Esophagus squamous epithelium (tissue), 5 donors: Measurements from ENCODE around the gene SSC5D. TPM values are rescaled to one million over a fixed set of nuclear protein-coding genes. Genes with fewer than 3 reads are reported as not detected.

ENCODE experiments used
- DNase-seq: peaks from one replicate; lab custom pipeline; 2025; lab: John Stamatoyannopoulos, UW
- H3K27ac ChIP-seq, 4 donors: fragments of 200-600 bp; sonication (generic); one replicate each; pipeline ENCODE4 v1.5.1; 2016 to 2019; ENCODE audit warnings: mild to moderate bottlenecking in 1 of 4
- H3K27me3 ChIP-seq, 4 donors: fragments of 200-600 bp; sonication (generic); 1 replicate in 3 of 4; 2 replicates in 1 of 4; pipeline versions ENCODE4 v1.5.1 to v1.6.0; 2017 to 2021; ENCODE audit warnings: antibody characterized with exemption in 1 of 4
- H3K36me3 ChIP-seq, 3 donors: fragments of 200-600 bp; sonication (generic); one replicate each; pipeline ENCODE4 v1.5.1; 2016 to 2019
- H3K4me1 ChIP-seq, 3 donors: fragments of 200-600 bp; sonication (generic); one replicate each; pipeline ENCODE4 v1.5.1; 2017 to 2019
- H3K4me3 ChIP-seq, 4 donors: fragments of 200-600 bp; sonication (generic); 1 replicate in 3 of 4; 2 replicates in 1 of 4; pipeline ENCODE4 v1.5.1; 2016 to 2019; ENCODE audit warnings: mild to moderate bottlenecking in 2 of 4, moderate library complexity in 1 of 4
- H3K9me3 ChIP-seq, 3 donors: fragments of 200-600 bp; sonication (generic); one replicate each; pipeline ENCODE4 v1.5.1; 2016 to 2019
- CTCF ChIP-seq, 6 experiments: fragments of 450-650 bp in 4 of 6; fragments of 200-600 bp in 2 of 6; sonication (generic) in 2 of 6; IDR thresholded peaks; one replicate each; pipeline ENCODE4 v1.5.1; 2016 to 2019; ENCODE audit warnings: antibody characterized with exemption in 6 of 6, mild to moderate bottlenecking in 4 of 6, moderate library complexity in 4 of 6
- POLR2A ChIP-seq, 4 donors: fragments of 450-650 bp; IDR thresholded peaks; one replicate each; pipeline ENCODE4 v1.6.1; 2017; ENCODE audit warnings: antibody characterized with exemption in 4 of 4, mild to moderate bottlenecking in 4 of 4, moderate library complexity in 3 of 4
- WGBS, 2 donors: methylation state at CpG; one replicate each; pipeline ENCODE4 v1.1.5; 2018; 5-methylcytosine and 5-hydroxymethylcytosine counted together
- intact Hi-C: fragments of 100-400 bp; cut with DNase I; formaldehyde crosslinking; loops from one replicate; pipeline ENCODE4 v1.15.0; 2022
- total RNA-seq, 4 donors: library from RNA; depleted of rRNA; stranded (reverse); fragments of >200 nt; gene quantifications; one replicate each; pipeline ENCODE4 v1.1.0, GENCODE V29; 2016
- donor health status: DM: yes; HTN: yes; CAD: no.

The SSC5D gene
- total RNA-seq, 4 donors from 2014 or later, result 0.40 to 5.0 (median 0.68) TPM

GRCh38 chr19:55516878-55517620, 28.8 kb downstream of the SSC5D start:
- no peaks in the 10 kb centered on the region for H3K9me3 ChIP-seq
- intact Hi-C loops, result loop anchor here (5.0 kb wide), 2 partner anchors 95 to 115 kb away; no protein-coding TSS in a partner anchor
- 5 to 12% methylated on average over 12 to 37 of the region's 61 CpGs for WGBS, 2 donors

GRCh38 chr19:55519451-55520311, 31.4 kb downstream of the SSC5D start:
- Histone ChIP-seq H3K36me3 (no peaks in the 10 kb centered on the region), H3K4me1 (peaks cover 0 to 23% (median 10%) of the 10 kb centered on the region in 3 donors), H3K9me3 (no peaks in the 10 kb centered on the region), H3K4me3 (no peak overlapping the region), H3K27me3 (peaks cover 0 to 15% (median 0%) of the 10 kb centered on the region in 4 donors), H3K27ac (no peak overlapping the region)
- WGBS, 2 donors, result 62 to 75% methylated on average over 10 of the region's 10 CpGs
- intact Hi-C loops, result loop anchor here (5.0 kb wide), 2 partner anchors 93 to 113 kb away; no protein-coding TSS in a partner anchor
- TF ChIP-seq CTCF (IDR thresholded peaks at IDR 0.05) (no peak), POLR2A (IDR thresholded peaks at IDR 0.05) (no peak)
- no peak for DNase-seq

More at GRCh38 chr19:55516878-55517620, 28.8 kb downstream of the SSC5D start:
- H3K27ac ChIP-seq, result peak overlapping the region; percentile 79 to 94 (median 88)
- DNase-seq, result peak; percentile 49
- H3K4me1 ChIP-seq, result peaks cover 0 to 23% (median 10%) of the 10 kb centered on the region in 3 donors
- TF ChIP-seq CTCF (IDR thresholded peaks at IDR 0.05) (peak; percentile 77 to 94 (median 89)), POLR2A (IDR thresholded peaks at IDR 0.05) (peak in 1 of 4 donors; percentile 12)
- no peaks in the 10 kb centered on the region for H3K36me3 ChIP-seq
- no peaks in the 10 kb centered on the region for H3K27me3 ChIP-seq
- H3K4me3 ChIP-seq, result peak overlapping the region; percentile 28 to 80 (median 52)

GRCh38 chr19:55520691-55521292, 32.6 kb downstream of the SSC5D start:
- TF ChIP-seq CTCF (IDR thresholded peaks at IDR 0.05) (no peak), POLR2A (IDR thresholded peaks at IDR 0.05) (no peak)
- Histone ChIP-seq H3K27me3 (peaks cover 0 to 26% (median 0%) of the 10 kb centered on the region in 4 donors), H3K36me3 (no peaks in the 10 kb centered on the region), H3K4me3 (no peak overlapping the region), H3K4me1 (peaks cover 0 to 26% (median 10%) of the 10 kb centered on the region in 3 donors), H3K9me3 (no peaks in the 10 kb centered on the region), H3K27ac (no peak overlapping the region)
- WGBS, 2 donors, result 63 to 70% methylated on average over 7 to 11 of the region's 14 CpGs
- intact Hi-C loops, result no loop called here
- DNase-seq, result no peak

- no peaks in the 10 kb centered on the region for H3K36me3 ChIP-seq
- no peak for DNase-seq
- no peak overlapping the region for H3K4me3 ChIP-seq
- H3K4me1 ChIP-seq, result peaks cover 3 to 26% (median 12%) of the 10 kb centered on the region in 3 donors
- TF ChIP-seq CTCF (IDR thresholded peaks at IDR 0.05) (no peak), POLR2A (IDR thresholded peaks at IDR 0.05) (no peak)
- no peak overlapping the region for H3K27ac ChIP-seq
- WGBS, 2 donors, result 38 to 39% methylated on average over 13 to 16 of the region's 29 CpGs
- intact Hi-C loops, result no loop called here
- H3K27me3 ChIP-seq, result peaks cover 0 to 54% (median 0%) of the 10 kb centered on the region in 4 donors
- H3K9me3 ChIP-seq, result no peaks in the 10 kb centered on the region
These were observed 37.3 kb downstream of the SSC5D start for GRCh38 chr19:55525289-55526101.
